Measurements from ENCODE around the gene KLK1.
"Not testable (repeated sequence)": the region's sequence is repeated elsewhere in the genome, so short reads cannot be mapped to it uniquely, and the experiment has no call there.

Gene KLK1

DNA sequence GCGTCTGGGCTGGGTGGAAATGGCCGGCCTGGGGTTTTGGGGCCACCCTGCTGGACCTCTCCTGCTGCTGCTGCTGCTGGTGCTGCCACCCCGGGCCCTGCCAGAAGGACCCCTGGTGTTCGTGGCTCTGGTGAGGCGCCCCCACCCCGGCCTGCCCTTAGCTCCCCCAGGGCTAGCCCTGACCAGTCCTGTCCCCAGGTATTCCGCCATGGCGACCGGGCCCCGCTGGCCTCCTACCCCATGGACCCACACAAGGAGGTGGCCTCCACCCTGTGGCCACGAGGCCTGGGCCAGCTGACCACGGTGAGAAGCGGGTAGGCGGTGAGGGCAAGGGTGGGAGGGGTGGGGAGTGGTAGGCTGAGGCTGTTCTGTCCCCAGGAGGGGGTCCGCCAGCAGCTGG, 33.2 kb downstream of the KLK1 start, which contains the start of gene ACP4:
TSS of gene ACP4 (plus strand) at position 20 of the 400 bp plus-strand sequence. CDS start at position 20, 0 bp downstream.
- TF ChIP-seq, protein P1, sequence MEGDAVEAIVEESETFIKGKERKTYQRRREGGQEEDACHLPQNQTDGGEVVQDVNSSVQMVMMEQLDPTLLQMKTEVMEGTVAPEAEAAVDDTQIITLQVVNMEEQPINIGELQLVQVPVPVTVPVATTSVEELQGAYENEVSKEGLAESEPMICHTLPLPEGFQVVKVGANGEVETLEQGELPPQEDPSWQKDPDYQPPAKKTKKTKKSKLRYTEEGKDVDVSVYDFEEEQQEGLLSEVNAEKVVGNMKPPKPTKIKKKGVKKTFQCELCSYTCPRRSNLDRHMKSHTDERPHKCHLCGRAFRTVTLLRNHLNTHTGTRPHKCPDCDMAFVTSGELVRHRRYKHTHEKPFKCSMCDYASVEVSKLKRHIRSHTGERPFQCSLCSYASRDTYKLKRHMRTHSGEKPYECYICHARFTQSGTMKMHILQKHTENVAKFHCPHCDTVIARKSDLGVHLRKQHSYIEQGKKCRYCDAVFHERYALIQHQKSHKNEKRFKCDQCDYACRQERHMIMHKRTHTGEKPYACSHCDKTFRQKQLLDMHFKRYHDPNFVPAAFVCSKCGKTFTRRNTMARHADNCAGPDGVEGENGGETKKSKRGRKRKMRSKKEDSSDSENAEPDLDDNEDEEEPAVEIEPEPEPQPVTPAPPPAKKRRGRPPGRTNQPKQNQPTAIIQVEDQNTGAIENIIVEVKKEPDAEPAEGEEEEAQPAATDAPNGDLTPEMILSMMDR (IDR thresholded peaks at IDR 0.05; ENCODE audit: low read depth, low read length): no peak
- no peak for DNase-seq (ENCODE audit: extremely low read depth, low read depth)

DNA sequence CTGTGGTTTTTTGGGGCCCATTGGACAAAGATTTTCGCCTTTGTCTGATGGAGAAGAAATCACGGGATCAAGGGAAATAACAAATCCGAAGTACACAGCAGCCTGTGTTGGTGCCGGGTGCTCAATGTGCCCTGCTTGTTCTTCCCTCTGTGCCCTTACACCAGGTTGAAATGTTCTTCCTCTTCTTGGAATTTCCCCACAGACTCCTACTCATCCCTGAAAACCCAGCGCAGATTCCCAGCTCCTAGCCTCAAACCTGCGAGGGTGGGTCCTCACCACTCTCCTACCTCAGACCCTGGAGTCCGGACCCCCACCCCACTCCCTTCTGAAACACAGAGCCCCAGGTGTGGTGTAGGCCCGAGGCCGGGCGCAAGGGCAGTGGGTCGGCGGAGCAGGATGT, 38.3 kb downstream of the KLK1 start:
- DNase-seq (ENCODE audit: extremely low read depth, low read depth): no peak
- TF ChIP-seq, protein P1 (IDR thresholded peaks at IDR 0.05; ENCODE audit: low read depth, low read length): no peak

DNA sequence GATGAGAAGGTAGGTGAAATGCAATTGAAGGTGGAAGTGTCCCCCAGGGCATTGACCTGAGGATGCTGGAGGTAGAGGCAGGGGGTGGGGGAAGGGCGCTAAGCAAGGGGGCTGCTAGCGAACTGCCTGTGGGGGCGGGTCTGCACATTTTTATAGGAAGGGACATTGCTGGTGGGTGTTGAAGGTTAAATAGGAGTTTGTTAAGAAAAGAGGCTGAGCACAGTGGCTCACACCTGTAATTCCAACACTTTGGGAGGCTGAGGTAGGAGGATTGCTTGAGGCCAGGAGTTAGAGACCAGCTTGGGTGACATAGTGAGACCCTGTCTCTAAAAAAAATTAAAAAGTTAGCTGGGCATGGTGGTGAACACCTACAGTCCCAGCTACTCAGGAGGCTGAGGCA, 38.9 kb downstream of the KLK1 start:
- TF ChIP-seq, protein P1 (IDR thresholded peaks at IDR 0.05; ENCODE audit: low read depth, low read length): no peak
- DNase-seq (ENCODE audit: extremely low read depth, low read depth): no peak

DNA sequence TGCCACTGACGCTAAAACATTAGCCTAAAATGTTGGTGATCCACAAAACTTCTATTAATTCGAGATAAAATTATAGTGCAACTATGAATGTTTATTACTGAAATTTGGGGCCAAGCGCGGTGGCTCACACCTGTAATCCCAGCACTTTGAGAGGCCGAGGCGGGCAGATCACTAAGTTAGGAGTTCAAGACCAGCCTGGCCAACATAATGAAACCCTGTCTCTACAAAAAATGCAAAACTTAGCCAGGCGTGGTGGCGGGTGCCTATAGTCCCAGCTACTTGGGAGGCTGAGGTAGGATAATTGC, 39.8 kb downstream of the KLK1 start:
- DNase-seq (ENCODE audit: extremely low read depth, low read depth): not testable (repeated sequence)

DNA sequence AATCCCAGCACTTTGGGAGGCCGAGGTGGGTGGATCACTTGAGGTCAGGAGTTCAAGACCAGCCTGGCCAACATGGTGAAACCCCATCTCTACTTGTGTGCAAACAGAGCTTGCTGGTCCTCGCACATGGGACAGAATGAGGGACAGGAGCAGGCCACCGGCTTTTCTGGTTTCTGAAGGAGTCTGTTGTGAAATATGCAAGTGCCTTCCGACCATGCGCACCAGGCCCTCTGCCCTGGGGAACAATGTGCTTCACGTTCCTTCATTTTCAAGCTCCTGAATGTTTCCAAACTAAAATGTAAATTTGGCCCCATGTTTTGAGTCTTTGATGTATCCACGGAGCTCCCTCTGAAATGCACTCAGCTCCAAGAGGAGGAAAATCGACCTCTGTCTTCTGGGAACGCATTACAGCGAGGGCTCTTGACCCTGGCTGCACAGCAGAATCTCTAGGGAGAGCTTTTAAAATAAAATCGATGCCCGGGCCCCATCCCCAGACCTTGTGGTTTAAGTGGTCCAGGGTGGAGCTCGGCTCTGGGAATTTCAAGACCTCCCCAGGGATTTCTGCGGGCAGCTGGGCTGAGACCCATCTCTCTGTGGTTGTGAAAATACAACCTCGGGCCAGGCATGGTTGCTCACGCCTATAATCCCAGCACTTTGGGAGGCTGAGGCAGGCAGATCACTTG, 42.7 kb downstream of the KLK1 start:
- TF ChIP-seq, protein P1 (IDR thresholded peaks at IDR 0.05; ENCODE audit: low read depth, low read length): no peak
- no peak for DNase-seq (ENCODE audit: extremely low read depth, low read depth)

DNA sequence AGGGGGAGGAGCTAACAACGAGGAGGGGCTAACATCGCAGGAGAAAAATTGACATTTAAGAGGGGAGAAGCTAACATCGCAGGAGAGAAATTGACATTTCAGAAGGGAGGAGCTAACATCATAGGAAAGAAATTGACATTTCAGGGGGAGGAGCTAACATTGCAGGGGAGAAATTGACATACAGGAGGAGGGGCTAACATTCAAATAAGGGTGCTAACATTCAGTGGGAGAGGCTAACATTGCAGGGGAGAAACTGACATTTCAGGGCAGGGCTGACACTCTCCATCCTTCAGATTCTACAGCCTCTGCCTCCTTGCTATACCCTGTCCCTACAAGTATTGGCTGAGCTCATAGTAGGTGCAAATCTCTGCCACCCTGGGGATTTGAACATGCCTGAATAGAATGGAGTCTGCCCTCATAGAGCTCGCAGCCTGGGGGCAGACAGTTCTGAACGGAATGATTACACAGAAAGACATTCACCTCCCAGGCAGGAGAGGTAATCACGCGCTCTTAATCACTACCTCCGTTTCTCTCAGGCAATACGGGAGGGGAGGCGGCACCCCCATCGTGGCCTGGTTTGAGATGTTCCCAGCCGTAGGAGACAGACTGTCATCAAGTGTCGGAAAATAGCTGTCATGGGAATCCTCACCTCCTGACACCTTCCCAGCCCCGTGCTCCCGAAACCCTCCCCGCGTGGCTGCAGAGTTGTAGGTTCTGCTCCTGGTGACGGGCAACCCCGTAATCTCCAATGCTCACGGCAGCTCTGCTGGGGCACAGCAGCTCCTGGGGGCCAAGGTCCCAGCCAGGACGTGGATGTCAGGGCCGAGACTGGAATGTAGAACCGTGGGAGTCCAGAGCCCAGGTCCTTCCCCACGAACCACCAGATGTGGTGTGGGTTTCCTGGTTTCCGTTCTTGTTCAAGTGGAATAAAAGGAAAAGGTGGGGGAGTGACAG, 43.8 kb downstream of the KLK1 start:
- TF ChIP-seq, protein P1 (IDR thresholded peaks at IDR 0.05; ENCODE audit: low read depth, low read length): no peak
- DNase-seq (ENCODE audit: extremely low read depth, low read depth): no peak

DNA sequence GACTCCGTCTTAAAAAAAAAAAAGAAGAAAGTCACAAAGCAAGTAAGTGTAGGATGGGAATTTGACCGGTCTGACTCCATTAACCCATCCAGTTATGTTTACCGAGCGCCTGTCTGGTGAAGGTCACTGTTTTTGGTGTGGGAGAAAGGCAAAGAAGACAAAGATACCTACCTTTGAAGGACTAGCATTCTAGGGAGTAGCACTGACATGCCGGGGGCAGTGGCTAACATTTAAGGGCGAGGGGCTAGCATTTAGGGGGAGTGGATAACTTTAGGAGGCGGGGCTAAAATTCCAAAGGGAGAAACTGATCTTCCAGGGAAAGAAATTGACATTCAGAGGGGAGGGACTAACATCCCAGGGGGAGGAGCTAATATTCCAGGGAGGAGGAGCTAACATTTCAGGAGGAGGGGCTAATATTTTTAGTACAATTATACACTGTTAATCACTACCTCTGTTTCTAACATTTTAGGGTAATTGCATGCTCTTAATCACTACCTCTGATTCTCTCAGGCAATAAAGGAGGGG, 44.6 kb downstream of the KLK1 start:
- no peak for DNase-seq (ENCODE audit: extremely low read depth, low read depth)
- TF ChIP-seq, protein P1 (IDR thresholded peaks at IDR 0.05; ENCODE audit: low read depth, low read length): no peak
